H9 (cell line): Measurements from ENCODE around the gene SIL1. TPM values are rescaled to one million over a fixed set of nuclear protein-coding genes. Genes with fewer than 3 reads are reported as not detected.

ENCODE experiments used
- DNase-seq: peaks from one replicate; pipeline ENCODE4 v3.0.0-alpha.2; 2017
- H2AFZ ChIP-seq: one replicate; pipeline ENCODE4 v1.6.1; 2013; ENCODE audit warnings: mild to moderate bottlenecking, low read length, control low read depth, moderate library complexity
- H2AK5ac ChIP-seq: 2 replicates; pipeline ENCODE4 v1.6.1; 2013; ENCODE audit warnings: low read length, control low read depth, mixed read lengths; ENCODE audit not compliant: insufficient read length
- H2BK120ac ChIP-seq: one replicate; pipeline ENCODE4 v1.6.1; 2013; ENCODE audit warnings: low read depth, mild to moderate bottlenecking, low read length, control low read depth, inconsistent platforms; ENCODE audit not compliant: poor library complexity, severe bottlenecking
- H2BK12ac ChIP-seq: 2 replicates; pipeline ENCODE4 v1.6.1; 2013; ENCODE audit warnings: low read length, control low read depth, mixed read lengths, low read depth; ENCODE audit not compliant: insufficient read length
- H2BK15ac ChIP-seq: 2 replicates; pipeline ENCODE4 v1.6.1; 2013; ENCODE audit warnings: low read depth, low read length, control low read depth
- H2BK20ac ChIP-seq: one replicate; pipeline ENCODE4 v1.6.1; 2013; ENCODE audit warnings: low read depth, mild to moderate bottlenecking, low read length, control low read depth, inconsistent platforms; ENCODE audit not compliant: poor library complexity, severe bottlenecking
- H2BK5ac ChIP-seq: 2 replicates; pipeline ENCODE4 v1.6.1; 2013; ENCODE audit warnings: low read length, control low read depth, mixed read lengths; ENCODE audit not compliant: insufficient read length
- H3K14ac ChIP-seq: 2 replicates; pipeline ENCODE4 v1.6.1; 2013; ENCODE audit warnings: low read length, control low read depth; ENCODE audit not compliant: insufficient read depth
- H3K18ac ChIP-seq: 2 replicates; pipeline ENCODE4 v1.6.1; 2013; ENCODE audit warnings: low read depth, mild to moderate bottlenecking, mixed read lengths, low read length, control low read depth; ENCODE audit not compliant: insufficient read length
- H3K23ac ChIP-seq: 2 replicates; pipeline ENCODE4 v1.6.1; 2013; ENCODE audit warnings: low read length, control low read depth, mixed read lengths, low read depth; ENCODE audit not compliant: insufficient read length
- H3K23me2 ChIP-seq: 2 replicates; pipeline ENCODE4 v1.6.1; 2013; ENCODE audit warnings: low read depth, mild to moderate bottlenecking, mixed read lengths, low read length, control low read depth; ENCODE audit not compliant: insufficient read length, poor library complexity, severe bottlenecking
- H3K27ac ChIP-seq: 2 replicates; pipeline ENCODE4 v1.5.1; 2013; ENCODE audit warnings: low read length, control low read depth, mixed read lengths, low read depth; ENCODE audit not compliant: insufficient read length
- H3K27me3 ChIP-seq: 2 replicates; pipeline ENCODE4 v1.6.1; 2013; ENCODE audit warnings: low read length, control low read depth, inconsistent platforms; ENCODE audit not compliant: insufficient read depth
- H3K4ac ChIP-seq: 2 replicates; pipeline ENCODE4 v1.6.1; 2013; ENCODE audit warnings: low read depth, mild to moderate bottlenecking, control low read depth, inconsistent platforms, low read length, moderate library complexity
- H3K4me1 ChIP-seq: 2 replicates; pipeline ENCODE4 v1.6.1; 2013; ENCODE audit warnings: low read length, control low read depth, inconsistent platforms; ENCODE audit not compliant: insufficient read depth
- H3K4me2 ChIP-seq: 2 replicates; pipeline ENCODE4 v1.6.1; 2013; ENCODE audit warnings: low read length, control low read depth, mixed read lengths; ENCODE audit not compliant: insufficient read length, insufficient read depth
- H3K56ac ChIP-seq: 2 replicates; pipeline ENCODE4 v1.6.1; 2013; ENCODE audit warnings: low read depth, mild to moderate bottlenecking, mixed read lengths, low read length, control low read depth; ENCODE audit not compliant: insufficient read length
- H3K79me1 ChIP-seq: 2 replicates; pipeline ENCODE4 v1.6.1; 2013; ENCODE audit warnings: low read depth, mild to moderate bottlenecking, moderate library complexity, low read length, control low read depth, inconsistent platforms; ENCODE audit not compliant: insufficient read depth, poor library complexity, severe bottlenecking
- H3K79me2 ChIP-seq: 2 replicates; pipeline ENCODE4 v1.6.1; 2013; ENCODE audit warnings: low read length, control low read depth, inconsistent platforms; ENCODE audit not compliant: insufficient read depth
- H3K9ac ChIP-seq: 2 replicates; pipeline ENCODE4 v1.6.1; 2013; ENCODE audit warnings: low read length, control low read depth, mixed read lengths; ENCODE audit not compliant: insufficient read length; ENCODE audit errors: extremely low read depth
- H3K9me3 ChIP-seq: one replicate; pipeline ENCODE4 v1.6.1; 2013; ENCODE audit warnings: low read depth, low read length, inconsistent platforms; ENCODE audit not compliant: control insufficient read depth
- H3T11ph ChIP-seq: one replicate; pipeline ENCODE4 v1.6.1; 2013; ENCODE audit warnings: mild to moderate bottlenecking, low read length, control low read depth, inconsistent platforms
- H4K20me1 ChIP-seq: one replicate; pipeline ENCODE4 v1.6.1; 2013; ENCODE audit not compliant: control insufficient read depth, insufficient read length, insufficient read depth
- H4K5ac ChIP-seq: 2 replicates; pipeline ENCODE4 v1.6.1; 2013; ENCODE audit warnings: low read depth, mild to moderate bottlenecking, mixed read lengths, low read length, control low read depth; ENCODE audit not compliant: insufficient read length
- H4K8ac ChIP-seq: replicated peaks from 2 replicates; pipeline ENCODE4 v1.6.1; 2013; ENCODE audit warnings: low read length, control low read depth, mixed read lengths, low read depth; ENCODE audit not compliant: insufficient read length
- H4K91ac ChIP-seq: 2 replicates; pipeline ENCODE4 v1.6.1; 2013; ENCODE audit warnings: low read depth, mild to moderate bottlenecking, moderate library complexity, mixed read lengths, low read length, control low read depth; ENCODE audit not compliant: insufficient read length
- H3K27ac Mint-ChIP-seq, 3 experiments: 2 replicates in 2 of 3; 3 replicates in 1 of 3; pipeline ENCODE4 v1.8.0; 2020 to 2021; ENCODE audit warnings: mixed read lengths in 3 of 3, mild to moderate bottlenecking in 1 of 3, moderate library complexity in 1 of 3
- H3K27me3 Mint-ChIP-seq: 2 replicates; pipeline ENCODE4 v1.8.0; 2021; ENCODE audit warnings: low read depth, mild to moderate bottlenecking, moderate library complexity, mixed read lengths
- H3K36me3 Mint-ChIP-seq, 3 experiments: 2 replicates in 2 of 3; 3 replicates in 1 of 3; pipeline ENCODE4 v1.8.0; 2020 to 2021; ENCODE audit warnings: low read depth in 3 of 3, mixed read lengths in 3 of 3; ENCODE audit not compliant: insufficient read depth in 1 of 3
- H3K4me1 Mint-ChIP-seq, 2 experiments: 2 replicates each; pipeline ENCODE4 v1.8.0; 2020; ENCODE audit warnings: mixed read lengths in 2 of 2
- H3K4me3 Mint-ChIP-seq, 2 experiments: 2 replicates in 1 of 2; 3 replicates in 1 of 2; pipeline ENCODE4 v1.8.0; 2020 to 2021; ENCODE audit warnings: mild to moderate bottlenecking in 2 of 2, mixed read lengths in 2 of 2, moderate library complexity in 1 of 2
- H3K9me3 Mint-ChIP-seq, 2 experiments: 2 replicates in 1 of 2; 3 replicates in 1 of 2; pipeline ENCODE4 v1.8.0; 2020; ENCODE audit warnings: mild to moderate bottlenecking in 2 of 2, mixed read lengths in 2 of 2, moderate library complexity in 1 of 2
- CTCF ChIP-seq: fragments of 200-600 bp; sonication (generic); conservative IDR thresholded peaks from 3 replicates; pipeline ENCODE4 v1.8.0; 2021; ENCODE audit warnings: antibody characterized with exemption, mild to moderate bottlenecking
- WGBS: extraction: QIAGEN DNeasy Blood & Tissue Kit; methylation state at CpG from one replicate; pipeline ENCODE4 v1.1.7; 2013; ENCODE audit warnings: missing lambda C conversion rate, low lambda C conversion rate, mixed read lengths; ENCODE audit not compliant: insufficient read length; ENCODE audit errors: extremely low coverage; 5-methylcytosine and 5-hydroxymethylcytosine counted together
- total RNA-seq: library from RNA; stranded (reverse); gene quantifications from 2 replicates; pipeline ENCODE4 v1.2.1, GENCODE V29; 2021

SIL1 gene
- total RNA-seq, 1 experiment from 2014 or later, result 10.6 TPM

GRCh38 chr5:139181322-139181730 is 16.8 kb downstream of the SIL1 start:
- Histone ChIP-seq H2BK5ac (no peak overlapping the region), H4K91ac (no peak overlapping the region), H3K23me2 (no peaks in the 10 kb centered on the region), H3K23ac (no peak overlapping the region), H3K4me1 (no peaks in the 10 kb centered on the region), H3K4me2 (no peak overlapping the region), H2BK15ac (no peak overlapping the region), H2BK20ac (no peak overlapping the region), H3K27ac (no peak overlapping the region), H2BK120ac (no peak overlapping the region), H2BK12ac (no peak overlapping the region), H3K9me3 (no peaks in the 10 kb centered on the region), H3K9ac (no peak overlapping the region), H3K27me3 (no peaks in the 10 kb centered on the region), H2AK5ac (no peak overlapping the region), H3K14ac (no peak overlapping the region), H3K4ac (no peak overlapping the region), H3T11ph (no peak overlapping the region), H2AFZ (no peak overlapping the region), H3K79me1 (no peaks in the 10 kb centered on the region), H4K5ac (no peak overlapping the region), H3K18ac (no peak overlapping the region), H4K8ac (no peak overlapping the region), H3K79me2 (no peaks in the 10 kb centered on the region), H3K56ac (no peak overlapping the region), H4K20me1 (no peaks in the 10 kb centered on the region)
- peak overlapping the region in 1 of 3 experiments; percentile 8; a peak in 1 of 7 replicates for H3K27ac Mint-ChIP-seq
- no peaks in the 10 kb centered on the region; a peak in 1 of 5 replicates for H3K9me3 Mint-ChIP-seq
- TF ChIP-seq CTCF, result no peak
- H3K36me3 Mint-ChIP-seq, result no peaks in the 10 kb centered on the region; a peak in 1 of 7 replicates
- no peak overlapping the region for H3K4me3 Mint-ChIP-seq
- H3K27me3 Mint-ChIP-seq, result no peaks in the 10 kb centered on the region
- H3K4me1 Mint-ChIP-seq, result peaks cover 13 to 23% of the 10 kb centered on the region in 2 experiments
- WGBS, result no CpG with 5 or more reads among the region's 2 CpGs
- no peak for DNase-seq
